T-cell (primary cell): ENCODE results near the gene DNAJC30. TPM values are rescaled to one million over a fixed set of nuclear protein-coding genes. Genes with fewer than 3 reads are reported as not detected.

ENCODE experiments used
- ATAC-seq, 4 experiments: fragments of 200-7000 bp in 3 of 4; fragments of 150-1000 bp in 1 of 4; cut with Tn5 transposase; replicated peaks in 1 of 4; 1 replicate in 3 of 4; 2 replicates in 1 of 4; pipeline ENCODE4 v1.10.0; 2021; ENCODE audit warnings: moderate library complexity in 3 of 4, mild to moderate bottlenecking in 2 of 4, moderate number of reproducible peaks in 1 of 4
- CTCF ChIA-PET, 2 donors: fragments of 300-600 bp; sonication (Branson Sonifier 250); formaldehyde crosslinking; loops; one replicate each; lab custom pipeline; 2022; ENCODE audit warnings: antibody characterized with exemption in 2 of 2; lab: Charles Lee
- POLR2A ChIA-PET, 2 donors: fragments of 300-600 bp; sonication (Branson Sonifier 250); formaldehyde crosslinking; loops; one replicate each; lab custom pipeline; 2022; ENCODE audit warnings: antibody characterized with exemption in 2 of 2; lab: Charles Lee
- DNase-seq, 35 experiments: peaks; one replicate each; pipeline versions ENCODE4 v3.0.0 to v3.0.0-alpha.2; 2013 to 2023
- H3K27ac ChIP-seq: one replicate; pipeline ENCODE4 v1.5.1; 2013; ENCODE audit warnings: low read length
- H3K27me3 ChIP-seq, 2 experiments: replicated peaks in 1 of 2; 1 replicate in 1 of 2; 2 replicates in 1 of 2; pipeline versions ENCODE4 v1.6.1 to v1.7.0; 2013; ENCODE audit warnings: low read length in 1 of 2, mixed read lengths in 1 of 2; ENCODE audit not compliant: control insufficient read depth in 2 of 2, insufficient read depth in 2 of 2; ENCODE audit errors: extremely low read depth in 1 of 2
- H3K36me3 ChIP-seq, 2 donors: 1 replicate in 1 of 2; 2 replicates in 1 of 2; pipeline versions ENCODE4 v1.6.1 to v1.7.0; 2013; ENCODE audit warnings: low read length in 1 of 2; ENCODE audit not compliant: control insufficient read depth in 2 of 2, insufficient read depth in 1 of 2; ENCODE audit errors: extremely low read depth in 1 of 2
- H3K4me1 ChIP-seq, 2 experiments: 1 replicate in 1 of 2; 2 replicates in 1 of 2; pipeline versions ENCODE4 v1.6.1 to v1.7.0; 2013; ENCODE audit warnings: low read length in 2 of 2, mixed read lengths in 1 of 2; ENCODE audit not compliant: insufficient read depth in 2 of 2, control insufficient read depth in 1 of 2; ENCODE audit errors: extremely low read depth in 1 of 2
- H3K4me3 ChIP-seq, 2 donors: 1 replicate in 1 of 2; 2 replicates in 1 of 2; pipeline versions ENCODE4 v1.5.1 to v1.7.0; 2013; ENCODE audit warnings: mild to moderate bottlenecking in 2 of 2, low read length in 1 of 2, moderate library complexity in 1 of 2; ENCODE audit not compliant: control insufficient read depth in 1 of 2; ENCODE audit errors: extremely low read depth in 1 of 2
- H3K9me3 ChIP-seq: 2 replicates; pipeline ENCODE4 v1.7.0; 2013
- H3K27ac Mint-ChIP-seq, 2 donors: one replicate each; pipeline ENCODE4 v1.8.0; 2020 to 2021; ENCODE audit warnings: mild to moderate bottlenecking in 2 of 2, mixed read lengths in 2 of 2
- H3K27me3 Mint-ChIP-seq, 2 donors: one replicate each; pipeline ENCODE4 v1.8.0; 2021 to 2022; ENCODE audit warnings: mixed read lengths in 2 of 2
- H3K36me3 Mint-ChIP-seq: one replicate; pipeline ENCODE4 v1.8.0; 2021; ENCODE audit warnings: mixed read lengths
- H3K4me1 Mint-ChIP-seq, 3 donors: one replicate each; pipeline ENCODE4 v1.8.0; 2020 to 2022; ENCODE audit warnings: mixed read lengths in 3 of 3, mild to moderate bottlenecking in 1 of 3
- H3K4me3 Mint-ChIP-seq, 3 donors: one replicate each; pipeline ENCODE4 v1.8.0; 2020 to 2022; ENCODE audit warnings: mild to moderate bottlenecking in 3 of 3, mixed read lengths in 3 of 3, moderate library complexity in 3 of 3
- H3K9me3 Mint-ChIP-seq, 3 donors: one replicate each; pipeline ENCODE4 v1.8.0; 2020 to 2022; ENCODE audit warnings: mixed read lengths in 3 of 3
- WGBS: methylation state at CpG from one replicate; pipeline ENCODE4 v1.1.5; 2013; ENCODE audit warnings: missing lambda C conversion rate; ENCODE audit not compliant: insufficient coverage; 5-methylcytosine and 5-hydroxymethylcytosine counted together
- total RNA-seq, 35 experiments: library from RNA in 6 of 35; stranded (reverse) in 6 of 35; fragments of 120-200 nt in 1 of 35; gene quantifications; one replicate each; pipeline versions ENCODE4 v1.2.1 to v1.2.4 and lab custom pipeline; 2013 to 2026

The DNAJC30 gene
- total RNA-seq, 5 donors from 2014 or later (not counting 1 experiment from before 2014, with no cell fraction given): 9.1 to 16.4 (median 14.7) TPM

GRCh38 chr7:73635428-73636200, 47.6 kb downstream of the DNAJC30 start:
- H3K4me3 Mint-ChIP-seq: no peak overlapping the region
- no peak overlapping the region for H3K27ac Mint-ChIP-seq
- H3K27me3 Mint-ChIP-seq: peaks cover 21 to 38% of the 10 kb centered on the region in 2 donors
- DNase-seq (no peak), ATAC-seq (no peak)
- Histone ChIP-seq H3K27ac (no peak overlapping the region), H3K4me3 (no peak overlapping the region), H3K9me3 (no peaks in the 10 kb centered on the region), H3K27me3 (peaks cover 0 to 44% of the 10 kb centered on the region in 2 experiments), H3K4me1 (no peaks in the 10 kb centered on the region), H3K36me3 (no peaks in the 10 kb centered on the region)
- WGBS: 82% methylated on average over 4 of the region's 8 CpGs
- no peaks in the 10 kb centered on the region for H3K4me1 Mint-ChIP-seq
- ChIA-PET POLR2A (interaction anchor here in 1 of 2 donors (0.6 kb wide), 1 partner anchor 70 kb away, joined by 8 read pairs; no protein-coding TSS in a partner anchor), CTCF (no interaction called here)
- H3K9me3 Mint-ChIP-seq: no peaks in the 10 kb centered on the region
- no peaks in the 10 kb centered on the region for H3K36me3 Mint-ChIP-seq

GRCh38 chr7:73633844-73634243, 49.4 kb downstream of the DNAJC30 start:
- Histone ChIP-seq H3K9me3 (no peaks in the 10 kb centered on the region), H3K36me3 (no peaks in the 10 kb centered on the region), H3K27me3 (peaks cover 3 to 47% of the 10 kb centered on the region in 2 experiments), H3K4me3 (no peak overlapping the region), H3K4me1 (no peaks in the 10 kb centered on the region), H3K27ac (no peak overlapping the region)
- ChIA-PET POLR2A (no interaction called here), CTCF (no interaction called here)
- ATAC-seq (no peak), DNase-seq (no peak)
- 85% methylated on average over 5 of the region's 8 CpGs for WGBS
- Mint-ChIP-seq H3K4me3 (no peak overlapping the region), H3K36me3 (no peaks in the 10 kb centered on the region), H3K27ac (no peak overlapping the region), H3K27me3 (peaks cover 27 to 43% of the 10 kb centered on the region in 2 donors), H3K9me3 (no peaks in the 10 kb centered on the region), H3K4me1 (no peaks in the 10 kb centered on the region)

- no peak for DNase-seq
- H3K4me1 ChIP-seq: no peaks in the 10 kb centered on the region
- peaks cover 7 to 52% of the 10 kb centered on the region in 2 experiments for H3K27me3 ChIP-seq
- no peaks in the 10 kb centered on the region for H3K9me3 ChIP-seq
- ChIA-PET POLR2A (interaction anchor here in 1 of 2 donors (0.7 kb wide), 1 partner anchor 81 kb away, joined by 6 read pairs; no protein-coding TSS in a partner anchor), CTCF (no interaction called here)
- Mint-ChIP-seq H3K27ac (no peak overlapping the region), H3K4me3 (no peak overlapping the region), H3K36me3 (no peaks in the 10 kb centered on the region), H3K27me3 (peaks cover 32 to 48% of the 10 kb centered on the region in 2 donors), H3K4me1 (no peaks in the 10 kb centered on the region), H3K9me3 (no peaks in the 10 kb centered on the region)
- WGBS: 74% methylated on average over 5 of the region's 7 CpGs
- no peak for ATAC-seq
- no peak overlapping the region for H3K4me3 ChIP-seq
- no peak overlapping the region for H3K27ac ChIP-seq
- no peaks in the 10 kb centered on the region for H3K36me3 ChIP-seq
Measured at GRCh38 chr7:73633323-73633722, 49.9 kb downstream of the DNAJC30 start.

- POLR2A ChIA-PET: interaction anchor here in 1 of 2 donors (0.6 kb wide), 1 partner anchor 220 kb away, joined by 7 read pairs; no protein-coding TSS in a partner anchor
- ATAC-seq: no peak
- H3K9me3 ChIP-seq: no peaks in the 10 kb centered on the region
- Mint-ChIP-seq H3K4me1 (no peaks in the 10 kb centered on the region), H3K36me3 (no peaks in the 10 kb centered on the region), H3K9me3 (no peaks in the 10 kb centered on the region), H3K27ac (no peak overlapping the region), H3K27me3 (peaks cover 42 to 56% of the 10 kb centered on the region in 2 donors), H3K4me3 (no peak overlapping the region)
- H3K36me3 ChIP-seq: no peaks in the 10 kb centered on the region
- no peak overlapping the region for H3K4me3 ChIP-seq
- H3K4me1 ChIP-seq: no peaks in the 10 kb centered on the region
- 0% methylated on average over 1 of the region's 1 CpG for WGBS
- DNase-seq: no peak
- peaks cover 10 to 59% of the 10 kb centered on the region in 2 experiments for H3K27me3 ChIP-seq
- CTCF ChIA-PET: interaction anchor here in 1 of 2 donors (0.7 kb wide), 1 partner anchor 36 kb away, joined by 5 read pairs; no protein-coding TSS in a partner anchor
- H3K27ac ChIP-seq: no peak overlapping the region
Measured at GRCh38 chr7:73631558-73631957, 51.7 kb downstream of the DNAJC30 start.

Other genes starting within 250 kb of the DNAJC30 start
- under 1 TPM in 4 of 5 donors, not detected in 1; 0.20 to 0.55 (median 0.28) TPM for gene FZD9, start 249.7 kb downstream of the DNAJC30 start, total RNA-seq
- gene BAZ1B, start 161.2 kb downstream of the DNAJC30 start, total RNA-seq: 10 to 100 TPM; 57.1 to 64.5 (median 63.0) TPM
- gene BCL7B, start 125.8 kb downstream of the DNAJC30 start, total RNA-seq: 100 to 1,000 TPM in 2 of 5 donors, 10 to 100 TPM in 3; 56.3 to 106 (median 63.8) TPM
- 10 to 100 TPM; 14.8 to 38.5 (median 31.6) TPM for gene TBL2, start 104.9 kb downstream of the DNAJC30 start, total RNA-seq
- under 1 TPM in 3 of 5 donors, not detected in 2; 0.30 to 0.95 (median 0.58) TPM for gene MLXIPL, start 58.9 kb downstream of the DNAJC30 start, total RNA-seq
- gene VPS37D, start 15.6 kb downstream of the DNAJC30 start, total RNA-seq: 1 to 10 TPM in 1 of 5 donors, under 1 TPM in 4; 0.36 to 1.1 (median 0.57) TPM
- gene BUD23, start 144 bp upstream of the DNAJC30 start, total RNA-seq: 10 to 100 TPM; 66.9 to 90.0 (median 71.2) TPM
- gene STX1A, start 36.2 kb upstream of the DNAJC30 start, total RNA-seq: 10 to 100 TPM in 4 of 5 donors, 1 to 10 TPM in 1; 7.7 to 18.1 (median 13.0) TPM
- gene ABHD11, start 55.3 kb upstream of the DNAJC30 start, total RNA-seq: 10 to 100 TPM; 14.5 to 24.3 (median 18.8) TPM
- under 1 TPM in 2 of 5 donors, not detected in 3; 0.26 to 0.50 TPM for gene CLDN3, start 86.8 kb upstream of the DNAJC30 start, total RNA-seq
- 1 to 10 TPM in 1 of 5 donors, under 1 TPM in 2, not detected in 2; 0.53 to 1.3 (median 0.79) TPM for gene CLDN4, start 147.5 kb upstream of the DNAJC30 start, total RNA-seq
- gene METTL27, start 159.1 kb upstream of the DNAJC30 start, total RNA-seq: 1 to 10 TPM in 4 of 5 donors, under 1 TPM in 1; 0.45 to 7.2 (median 1.8) TPM
- not detected for gene TMEM270, start 177.7 kb upstream of the DNAJC30 start, total RNA-seq